Kasumi-1 (cell line): ENCODE data around the gene PIK3CG.
A peak's percentile ranks its signal among the peaks of the same experiment; 100 is the strongest.
"Not testable (repeated sequence)": the region's sequence is repeated elsewhere in the genome, so short reads cannot be mapped to it uniquely, and the experiment has no call there.

ENCODE experiments used
- DNase-seq, 2 experiments: peaks; one replicate each; lab custom pipeline; 2025; lab: John Stamatoyannopoulos, UW

The PIK3CG gene

GRCh38 chr7:106938803-106939202, 73.7 kb downstream of the PIK3CG start:
- DNase-seq: no peak

- DNase-seq: no peak
Observed at GRCh38 chr7:106944035-106944665, 79.1 kb downstream of the PIK3CG start.

DNA sequence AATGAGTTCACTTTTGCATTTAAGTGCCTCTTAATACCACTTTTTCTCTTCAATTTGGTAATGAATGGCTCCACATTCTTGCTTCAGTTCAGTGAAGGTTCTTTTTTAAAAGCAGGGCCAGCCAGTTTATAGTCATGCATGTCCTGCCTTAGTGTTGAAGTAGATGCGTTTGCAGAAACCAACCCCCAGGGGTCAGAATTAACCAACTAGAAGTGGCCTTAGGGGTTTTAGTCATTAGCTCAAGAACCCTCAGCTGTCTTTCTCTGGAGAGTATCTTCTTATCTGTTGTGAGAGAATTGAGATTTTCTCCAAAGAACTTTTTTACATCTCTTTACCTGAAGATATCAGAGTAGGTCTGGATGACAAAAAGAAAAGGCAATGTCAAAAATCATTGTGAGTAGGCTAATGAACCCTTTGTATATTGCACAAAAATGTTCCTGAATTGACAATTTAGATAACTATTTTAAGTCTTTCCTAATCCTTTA, 82.2 kb downstream of the PIK3CG start:
- DNase-seq: peak; percentile 81 to 90

DNA sequence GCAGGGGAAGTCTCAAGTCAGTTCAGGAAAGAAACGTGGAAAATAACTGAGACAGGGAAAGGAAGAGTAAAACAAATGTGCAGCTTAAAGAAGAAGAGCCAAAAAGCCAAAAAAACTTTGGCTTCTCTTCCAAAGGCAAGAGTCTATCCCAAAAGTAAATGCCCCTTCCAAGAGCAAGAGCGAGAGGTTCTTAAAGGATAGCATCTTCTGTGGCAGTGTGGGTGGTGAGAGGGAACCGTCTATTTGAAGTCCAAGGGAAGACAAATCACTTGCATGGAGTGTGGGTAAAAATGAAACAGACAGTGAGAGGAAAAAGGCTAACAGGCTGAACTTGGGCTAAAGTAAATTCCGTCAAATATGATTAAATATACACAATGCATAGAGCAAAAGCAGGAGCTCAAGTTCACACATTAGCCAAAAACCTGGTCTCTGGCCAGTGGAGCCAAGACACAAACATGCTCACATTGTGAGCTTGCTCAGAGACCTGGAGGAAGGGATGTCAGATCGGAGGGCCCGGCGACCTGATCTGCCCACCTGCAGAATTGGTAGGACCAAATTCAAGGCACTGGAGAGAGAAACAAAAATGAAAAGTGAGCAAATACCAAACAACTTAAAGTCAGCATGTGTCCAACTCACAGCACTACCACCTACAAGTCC, 87.0 kb downstream of the PIK3CG start:
- DNase-seq: no peak

GRCh38 chr7:106952658-106953231, 87.7 kb downstream of the PIK3CG start:
- DNase-seq: peak; percentile 15 to 36

DNA sequence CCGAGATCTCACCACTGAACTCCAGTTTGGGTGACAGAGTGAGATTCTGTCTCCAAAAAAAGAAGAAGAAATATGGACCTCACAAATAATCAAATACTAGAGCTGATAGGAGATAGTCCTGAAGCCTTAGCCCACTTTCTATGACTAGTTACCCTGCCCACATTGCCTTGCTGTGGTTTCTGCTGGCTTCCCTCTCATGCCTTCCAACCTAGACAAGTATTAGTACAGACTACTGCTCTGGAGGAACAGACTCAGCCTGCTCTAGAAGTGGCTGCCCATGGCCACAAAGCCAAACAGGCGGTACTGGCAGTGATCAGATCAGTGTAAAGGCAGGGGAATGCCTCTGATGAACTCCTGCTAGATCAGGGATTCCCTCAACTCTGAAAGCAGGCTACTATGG, 89.8 kb downstream of the PIK3CG start:
- DNase-seq: no peak

- DNase-seq: not testable (repeated sequence)
Observed at GRCh38 chr7:106955857-106956256, 90.8 kb downstream of the PIK3CG start.
